ENCODE data around the gene PPP2R5E.
"Not testable (repeated sequence)": the region's sequence is repeated elsewhere in the genome, so short reads cannot be mapped to it uniquely, and the experiment has no call there.

Gene PPP2R5E

GRCh38 chr14:63431466-63431865 lies 111.7 kb downstream of the PPP2R5E start:
- no peak for DNase-seq

- DNase-seq = no peak
These were observed 114.7 kb downstream of the PPP2R5E start for GRCh38 chr14:63428486-63428885.

- no peak for DNase-seq
These were observed 116.3 kb downstream of the PPP2R5E start for GRCh38 chr14:63426838-63427352.

GRCh38 chr14:63423889-63424288 lies 119.3 kb downstream of the PPP2R5E start:
- DNase-seq = no peak

DNA sequence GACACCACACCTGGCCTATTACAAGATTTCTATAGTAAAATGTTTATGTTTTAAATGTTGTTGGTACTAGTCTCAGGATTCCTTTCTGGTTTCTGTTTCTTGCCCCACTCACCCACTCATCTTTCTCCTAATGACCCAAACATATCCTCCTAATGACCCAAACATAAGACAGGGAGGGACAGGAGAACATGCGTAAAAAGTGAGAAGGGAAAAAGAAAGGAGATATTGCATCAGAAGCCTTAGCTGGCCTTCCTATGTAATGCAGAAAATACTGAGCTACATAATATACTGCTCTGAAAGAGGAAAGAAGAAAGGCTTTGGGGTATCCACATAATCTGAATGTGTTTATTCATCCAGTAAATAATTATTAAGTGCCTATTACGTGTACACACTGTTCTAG lies 119.8 kb downstream of the PPP2R5E start:
- DNase-seq = no peak

DNA sequence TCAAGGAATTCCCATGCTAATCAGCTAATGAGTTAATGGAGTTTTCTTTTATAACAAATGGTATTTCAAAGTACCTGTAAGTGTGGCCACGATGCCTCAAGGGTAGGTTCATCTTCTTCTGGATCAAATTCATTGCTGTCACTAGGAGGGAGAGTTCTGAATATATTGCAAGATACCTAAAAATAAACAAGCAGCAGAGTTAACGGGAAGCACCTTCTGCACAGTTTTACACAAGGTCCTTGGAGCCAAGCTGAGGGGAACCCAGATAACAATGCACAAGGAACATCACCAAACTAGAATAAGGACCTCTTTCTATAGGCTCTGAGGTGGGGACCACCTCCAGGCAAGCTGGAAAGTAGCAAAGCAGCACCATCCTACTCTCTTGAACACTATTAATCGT lies 121.3 kb downstream of the PPP2R5E start:
- no peak for DNase-seq

DNA sequence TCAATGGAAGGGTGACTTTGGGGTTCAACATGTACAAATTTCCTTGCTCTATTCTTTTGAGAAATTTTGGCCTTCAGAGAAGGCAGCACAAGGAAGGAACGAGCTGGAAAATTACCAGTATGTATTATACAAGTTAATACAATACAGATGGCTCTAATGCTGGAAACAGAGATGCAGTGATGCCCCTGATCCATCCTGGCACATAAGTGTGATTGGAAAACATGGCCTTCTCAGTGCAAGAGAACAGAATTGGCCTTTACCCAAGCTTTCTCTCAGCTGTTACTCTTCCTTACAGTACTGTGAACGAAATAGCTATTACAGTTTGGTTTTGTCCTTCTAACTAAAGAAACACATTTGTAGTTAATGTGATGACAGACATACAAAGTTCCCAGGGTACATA lies 122.0 kb downstream of the PPP2R5E start:
- no peak for DNase-seq

GRCh38 chr14:63418020-63418419 lies 125.2 kb downstream of the PPP2R5E start:
- DNase-seq = no peak

GRCh38 chr14:63413009-63413408 lies 130.2 kb downstream of the PPP2R5E start:
- DNase-seq = no peak

- DNase-seq = no peak
These were observed 136.8 kb downstream of the PPP2R5E start for GRCh38 chr14:63406333-63406732.

DNA sequence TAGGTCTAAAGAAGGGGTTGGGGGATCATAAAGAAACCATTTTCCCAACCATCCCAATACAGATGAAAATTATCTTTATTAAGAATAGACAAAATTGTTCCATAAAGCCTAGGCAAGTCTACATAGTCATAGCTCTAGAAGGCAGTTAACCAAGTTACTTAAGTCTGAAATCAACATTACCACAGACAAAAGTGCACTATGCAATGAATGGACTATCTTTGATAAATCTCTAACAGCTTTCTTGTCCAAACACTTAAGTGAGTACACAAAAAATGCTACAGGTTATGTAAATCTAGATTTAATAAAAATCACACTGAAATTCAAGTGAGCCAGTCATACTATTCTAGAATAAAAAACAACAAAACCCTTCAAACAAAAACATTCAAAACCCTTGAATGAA lies 137.5 kb downstream of the PPP2R5E start:
- no peak for DNase-seq

DNA sequence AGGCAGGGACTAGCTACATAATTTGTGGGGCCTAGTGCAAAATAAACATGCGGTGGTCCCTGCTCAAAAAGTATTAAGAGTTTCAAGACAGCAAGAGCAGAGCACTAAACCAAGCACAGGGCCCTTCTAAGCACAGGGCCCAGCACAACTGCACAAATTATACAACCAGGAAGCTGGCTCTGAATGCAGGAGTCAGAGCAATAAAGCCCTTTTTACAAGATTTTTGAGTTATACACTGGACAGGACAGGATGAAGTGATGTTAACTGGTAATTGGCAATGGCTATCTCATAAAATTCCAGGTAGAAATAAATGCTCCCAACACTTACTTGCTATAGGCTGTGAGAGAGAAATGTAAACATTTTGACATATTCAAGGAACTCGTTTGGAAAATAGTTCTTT lies 138.3 kb downstream of the PPP2R5E start:
- no peak for DNase-seq

GRCh38 chr14:63401646-63402045 lies 141.5 kb downstream of the PPP2R5E start:
- DNase-seq = no peak

GRCh38 chr14:63398952-63399351 lies 144.2 kb downstream of the PPP2R5E start:
- no peak for DNase-seq

- DNase-seq = no peak
These were observed 148.3 kb downstream of the PPP2R5E start for GRCh38 chr14:63394841-63395240.

- no peak for DNase-seq
These were observed 148.7 kb downstream of the PPP2R5E start for GRCh38 chr14:63394432-63394831.

- no peak for DNase-seq
These were observed 150.2 kb downstream of the PPP2R5E start for GRCh38 chr14:63393012-63393411.

DNA sequence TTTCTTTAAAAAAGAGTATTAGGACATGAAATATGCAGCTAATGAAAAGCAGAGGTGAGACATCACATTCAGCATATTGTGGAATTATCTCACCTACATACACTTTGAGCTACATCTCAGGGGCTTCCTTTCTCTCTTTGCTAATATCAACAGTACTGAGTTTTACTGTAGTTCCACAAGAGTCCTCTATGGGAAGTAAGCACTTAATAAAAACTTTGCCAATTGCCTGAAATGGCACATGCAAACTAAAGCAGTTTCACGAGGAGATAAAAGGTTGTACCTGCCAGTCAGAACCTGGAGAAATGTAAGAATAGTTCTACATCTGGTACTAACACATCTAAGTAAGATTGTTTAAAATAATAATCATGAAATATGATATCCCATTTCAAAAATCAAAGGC lies 150.9 kb downstream of the PPP2R5E start:
- no peak for DNase-seq

GRCh38 chr14:63388766-63389431 lies 154.3 kb downstream of the PPP2R5E start:
- DNase-seq = peak; percentile 59

DNA sequence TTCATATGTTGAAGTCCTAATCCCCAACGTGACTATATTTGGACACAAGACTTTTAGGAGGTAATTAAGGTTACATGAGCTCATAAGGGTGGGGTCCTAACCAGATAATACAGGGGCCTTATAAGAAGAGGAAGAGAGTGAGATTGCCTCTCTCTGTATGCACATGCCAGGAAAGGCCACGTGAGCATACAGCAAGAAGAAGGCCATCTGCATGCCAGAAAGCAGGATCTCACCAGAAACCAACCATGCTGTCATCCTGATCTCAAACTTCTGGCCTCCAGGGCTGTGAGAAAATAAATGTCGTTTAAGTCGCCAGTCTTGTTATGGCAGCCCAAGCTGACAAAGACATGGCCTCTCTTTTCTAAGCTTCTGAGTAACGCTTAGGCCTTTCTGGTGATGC lies 155.5 kb downstream of the PPP2R5E start:
- no peak for DNase-seq

- DNase-seq = no peak
These were observed 159.3 kb downstream of the PPP2R5E start for GRCh38 chr14:63383776-63384367.

DNA sequence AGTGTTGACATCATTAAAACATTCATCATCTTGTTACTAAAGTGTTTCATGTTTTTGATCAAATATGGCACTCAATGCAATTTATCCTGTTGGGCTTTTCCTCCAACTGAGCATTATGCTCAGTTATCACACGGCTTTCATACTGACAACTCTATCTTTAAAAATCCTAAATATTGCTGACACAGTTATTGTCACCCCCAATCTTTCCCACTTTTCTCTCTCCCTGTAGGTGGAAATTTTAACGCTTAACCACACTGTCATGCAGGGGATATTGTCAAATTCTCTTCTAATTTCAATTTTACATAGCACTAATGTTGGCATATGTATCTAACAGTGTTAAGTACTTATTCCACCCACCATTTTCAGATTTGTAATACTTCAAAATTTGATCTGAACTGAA lies 164.7 kb downstream of the PPP2R5E start:
- no peak for DNase-seq

GRCh38 chr14:63375769-63376168 lies 167.4 kb downstream of the PPP2R5E start:
- no peak for DNase-seq

- not testable (repeated sequence) for DNase-seq
These were observed 171.6 kb downstream of the PPP2R5E start for GRCh38 chr14:63371613-63372012.

- DNase-seq = no peak
These were observed 172.1 kb downstream of the PPP2R5E start for GRCh38 chr14:63371033-63371432.

Measured in midbrain (tissue), 1 donor.